Small intestine (tissue), 7 donors: ENCODE results near the gene ZC3H15. TPM values are rescaled to one million over a fixed set of nuclear protein-coding genes. Genes with fewer than 3 reads are reported as not detected.
A peak's percentile ranks its signal among the peaks of the same experiment; 100 is the strongest.

ENCODE experiments used
- DNase-seq, 2 donors: peaks; one replicate each; pipeline versions ENCODE4 v3.0.0 to v3.0.0-alpha.2; 2013
- FAIRE-seq: peaks from 2 replicates; lab custom pipeline; 2012; peaks lifted over from hg19 to GRCh38; lab: Jason Lieb, UNC
- H3K27ac ChIP-seq, 3 donors: one replicate each; pipeline ENCODE4 v1.5.1; 2013; ENCODE audit warnings: low read length in 2 of 3, mild to moderate bottlenecking in 2 of 3, control low read depth in 1 of 3, inconsistent platforms in 1 of 3, low read depth in 1 of 3, moderate library complexity in 1 of 3
- H3K27me3 ChIP-seq, 3 donors: one replicate each; pipeline ENCODE4 v1.6.1; 2013; ENCODE audit warnings: low read length in 3 of 3, inconsistent platforms in 1 of 3; ENCODE audit not compliant: control insufficient read depth in 3 of 3, insufficient read depth in 3 of 3
- H3K36me3 ChIP-seq, 3 donors: one replicate each; pipeline ENCODE4 v1.6.1; 2013; ENCODE audit warnings: low read length in 3 of 3, inconsistent platforms in 1 of 3, low read depth in 1 of 3, mild to moderate bottlenecking in 1 of 3, moderate library complexity in 1 of 3; ENCODE audit not compliant: control insufficient read depth in 3 of 3, insufficient read depth in 2 of 3
- H3K4me1 ChIP-seq, 3 donors: one replicate each; pipeline ENCODE4 v1.6.1; 2013; ENCODE audit warnings: low read length in 2 of 3, inconsistent platforms in 1 of 3, low read depth in 1 of 3, mild to moderate bottlenecking in 1 of 3, moderate library complexity in 1 of 3; ENCODE audit not compliant: control insufficient read depth in 3 of 3, insufficient read depth in 2 of 3
- H3K4me3 ChIP-seq, 3 donors: one replicate each; pipeline ENCODE4 v1.5.1; 2013; ENCODE audit warnings: low read length in 3 of 3, control low read depth in 1 of 3, inconsistent platforms in 1 of 3, low read depth in 1 of 3, mild to moderate bottlenecking in 1 of 3, moderate library complexity in 1 of 3
- H3K9me3 ChIP-seq, 2 donors: one replicate each; pipeline ENCODE4 v1.6.1; 2013; ENCODE audit warnings: low read depth in 1 of 2, low read length in 1 of 2; ENCODE audit not compliant: control insufficient read depth in 2 of 2, insufficient read depth in 1 of 2
- WGBS, 3 donors: extraction: QIAGEN DNeasy Blood & Tissue Kit; methylation state at CpG; one replicate each; pipeline ENCODE4 v1.1.7; 2013; 5-methylcytosine and 5-hydroxymethylcytosine counted together
- polyA plus RNA-seq, 4 donors: library from polyadenylated mRNA; stranded (reverse) in 3 of 4; unstranded in 1 of 4; fragments of 200-250 nt in 3 of 4; fragments of 120-200 nt in 1 of 4; gene quantifications; one replicate each; pipeline versions ENCODE4 v1.2.1 to v1.2.3, GENCODE V29; 2013
- donor health status: healthy with polysubstance abuse.
- donor health status: control.
- donor health status: control.
- donor health status: Bipolar disorder and iron deficiency.
- donor health status: healthy.

ZC3H15 gene
- polyA plus RNA-seq, 4 donors: 60.0 to 101 (median 71.6) TPM

DNA sequence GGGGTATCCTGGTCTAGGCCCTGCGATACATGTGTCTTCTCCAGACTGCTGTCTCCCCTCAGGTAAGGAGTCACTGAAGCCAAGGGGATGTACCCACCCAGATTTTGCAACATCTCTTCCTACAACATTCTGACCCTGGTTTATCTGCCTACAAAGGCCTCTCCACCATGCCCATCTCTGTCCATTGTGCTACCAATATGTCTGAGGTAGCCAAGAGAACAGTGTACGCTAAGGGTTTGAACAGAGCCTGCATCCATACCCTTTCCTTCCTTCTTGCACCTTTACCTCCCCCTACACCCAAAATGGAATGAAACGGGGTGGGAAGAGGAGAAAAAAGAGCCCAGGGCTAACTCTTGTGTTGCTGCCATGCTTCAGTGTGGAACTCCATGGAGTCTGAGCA is 11.9 kb downstream of the ZC3H15 start:
- H3K9me3 ChIP-seq: no peaks in the 10 kb centered on the region
- H3K36me3 ChIP-seq: peaks cover 3 to 23% (median 16%) of the 10 kb centered on the region in 3 donors
- H3K27me3 ChIP-seq: no peaks in the 10 kb centered on the region
- no peak overlapping the region for H3K4me3 ChIP-seq
- H3K4me1 ChIP-seq: no peaks in the 10 kb centered on the region
- 90 to 99% (median 90%) methylated on average over 3 of the region's 3 CpGs for WGBS, 3 donors
- DNase-seq: no peak
- no peak for FAIRE-seq
- H3K27ac ChIP-seq: no peak overlapping the region

- DNase-seq: no peak
- 30 to 48% (median 38%) methylated on average over 1 of the region's 1 CpG for WGBS, 3 donors
- H3K4me3 ChIP-seq: no peak overlapping the region
Observed at GRCh38 chr2:186498834-186499233, 12.8 kb downstream of the ZC3H15 start.

DNA sequence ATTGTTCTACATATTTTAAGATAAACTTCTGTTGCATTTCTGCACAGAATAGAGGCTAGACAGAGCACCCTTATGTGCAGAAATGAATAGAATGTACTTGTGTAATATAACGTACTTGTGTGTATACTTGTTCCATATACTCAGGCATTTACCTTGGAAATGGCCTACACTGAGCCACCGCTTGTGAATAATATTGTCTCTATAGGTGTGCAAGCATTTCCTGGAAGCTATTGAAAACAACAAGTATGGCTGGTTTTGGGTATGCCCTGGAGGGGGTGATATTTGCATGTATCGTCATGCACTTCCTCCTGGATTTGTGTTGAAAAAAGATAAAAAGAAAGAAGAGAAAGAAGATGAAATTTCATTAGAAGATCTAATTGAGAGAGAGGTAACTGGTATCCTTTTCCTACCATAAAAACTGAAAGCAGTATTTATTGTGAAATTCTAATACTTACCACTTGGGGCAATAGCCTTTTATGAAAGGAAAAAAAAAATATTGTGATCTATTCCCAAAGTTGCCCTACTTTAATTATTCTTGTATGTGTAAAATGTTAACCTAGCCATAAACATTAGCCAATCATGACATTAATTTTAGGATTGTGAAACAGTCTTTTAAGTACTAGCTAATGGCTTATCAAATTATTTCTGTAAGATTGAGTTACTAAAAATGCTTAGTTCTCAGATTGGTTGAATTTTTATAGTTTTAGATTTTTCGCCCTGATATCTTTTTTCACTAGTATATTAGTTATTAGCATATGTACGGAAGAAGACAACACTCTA is 18.0 kb downstream of the ZC3H15 start:
- H3K9me3 ChIP-seq: no peaks in the 10 kb centered on the region
- no peaks in the 10 kb centered on the region for H3K4me1 ChIP-seq
- no peak overlapping the region for H3K27ac ChIP-seq
- no peaks in the 10 kb centered on the region for H3K27me3 ChIP-seq
- FAIRE-seq (peak; percentile 86), DNase-seq (peak; percentile 37 to 42)
- H3K4me3 ChIP-seq: no peak overlapping the region
- peaks cover 5 to 22% (median 19%) of the 10 kb centered on the region in 3 donors for H3K36me3 ChIP-seq
- WGBS, 3 donors: 56 to 74% (median 66%) methylated on average over 5 of the region's 5 CpGs

More at GRCh38 chr2:186498834-186499233, 12.8 kb downstream of the ZC3H15 start:
- no peak overlapping the region for H3K27ac ChIP-seq
- FAIRE-seq: no peak
- no peaks in the 10 kb centered on the region for H3K9me3 ChIP-seq
- H3K36me3 ChIP-seq: peaks cover 3 to 27% (median 18%) of the 10 kb centered on the region in 3 donors
- H3K4me1 ChIP-seq: no peaks in the 10 kb centered on the region
- H3K27me3 ChIP-seq: no peaks in the 10 kb centered on the region

DNA sequence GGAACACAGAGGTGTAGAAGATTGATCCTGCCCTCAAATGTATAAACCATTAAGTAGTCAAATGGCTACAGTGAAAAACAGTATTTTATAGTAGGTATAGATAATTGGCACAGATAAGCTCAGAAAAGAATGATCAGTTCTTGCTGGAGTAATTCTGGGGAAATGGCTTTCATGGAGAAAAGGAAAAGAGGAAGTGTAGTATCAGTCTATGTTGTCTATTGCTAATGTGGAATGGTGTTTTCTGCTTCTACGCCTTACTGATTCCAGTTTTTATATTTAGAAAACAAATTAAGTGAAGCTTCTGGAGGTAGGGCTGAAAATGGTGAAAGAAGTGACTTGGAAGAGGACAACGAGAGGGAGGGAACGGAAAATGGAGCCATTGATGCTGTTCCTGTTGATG is 22.2 kb downstream of the ZC3H15 start:
- Histone ChIP-seq H3K27ac (no peak overlapping the region), H3K4me3 (no peak overlapping the region), H3K27me3 (no peaks in the 10 kb centered on the region), H3K9me3 (no peaks in the 10 kb centered on the region), H3K4me1 (no peaks in the 10 kb centered on the region), H3K36me3 (peaks cover 2 to 22% (median 10%) of the 10 kb centered on the region in 3 donors)
- WGBS, 3 donors: 94 to 99% (median 94%) methylated on average over 3 of the region's 3 CpGs
- DNase-seq (no peak), FAIRE-seq (no peak)

DNA sequence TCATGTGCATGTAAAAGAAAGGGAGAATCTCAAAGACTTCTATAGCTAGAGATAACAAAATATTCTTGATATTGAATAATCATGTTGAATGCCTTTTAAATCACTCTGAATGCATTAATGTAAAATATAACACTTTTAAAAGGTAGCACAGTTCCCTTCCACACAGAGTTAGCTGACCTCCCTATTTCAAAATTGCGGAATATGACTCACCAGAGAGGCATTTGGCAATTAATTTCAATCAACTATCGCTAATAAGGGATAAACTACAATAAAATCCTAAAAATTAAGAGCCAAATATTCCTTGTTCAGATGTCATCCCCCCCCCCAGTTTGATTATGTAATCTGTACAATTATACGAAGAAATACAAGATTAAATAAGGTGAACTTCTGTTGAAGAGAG is 29.3 kb downstream of the ZC3H15 start:
- no peak for FAIRE-seq
- Histone ChIP-seq H3K27ac (no peak overlapping the region), H3K4me3 (no peak overlapping the region), H3K36me3 (peaks cover 2 to 8% (median 7%) of the 10 kb centered on the region in 3 donors), H3K9me3 (no peaks in the 10 kb centered on the region), H3K27me3 (no peaks in the 10 kb centered on the region), H3K4me1 (no peaks in the 10 kb centered on the region)
- WGBS, 3 donors: 78 to 84% (median 83%) methylated on average over 3 of the region's 3 CpGs
- DNase-seq: no peak

- H3K27me3 ChIP-seq: no peaks in the 10 kb centered on the region
- WGBS, 3 donors: 79 to 93% (median 89%) methylated on average over 1 of the region's 1 CpG
- no peak for FAIRE-seq
Observed at GRCh38 chr2:186516396-186516795, 30.3 kb downstream of the ZC3H15 start.

GRCh38 chr2:186517090-186517489 is 31.0 kb downstream of the ZC3H15 start:
- Histone ChIP-seq H3K27me3 (no peaks in the 10 kb centered on the region), H3K4me3 (no peak overlapping the region), H3K9me3 (no peaks in the 10 kb centered on the region), H3K4me1 (no peaks in the 10 kb centered on the region), H3K27ac (no peak overlapping the region), H3K36me3 (peaks cover 5 to 19% (median 5%) of the 10 kb centered on the region in 3 donors)
- DNase-seq: no peak
- FAIRE-seq: no peak

More at GRCh38 chr2:186516396-186516795, 30.3 kb downstream of the ZC3H15 start:
- no peaks in the 10 kb centered on the region for H3K9me3 ChIP-seq
- no peak overlapping the region for H3K27ac ChIP-seq
- H3K36me3 ChIP-seq: peaks cover 5 to 15% (median 7%) of the 10 kb centered on the region in 3 donors
- no peaks in the 10 kb centered on the region for H3K4me1 ChIP-seq
- H3K4me3 ChIP-seq: no peak overlapping the region
- no peak for DNase-seq

DNA sequence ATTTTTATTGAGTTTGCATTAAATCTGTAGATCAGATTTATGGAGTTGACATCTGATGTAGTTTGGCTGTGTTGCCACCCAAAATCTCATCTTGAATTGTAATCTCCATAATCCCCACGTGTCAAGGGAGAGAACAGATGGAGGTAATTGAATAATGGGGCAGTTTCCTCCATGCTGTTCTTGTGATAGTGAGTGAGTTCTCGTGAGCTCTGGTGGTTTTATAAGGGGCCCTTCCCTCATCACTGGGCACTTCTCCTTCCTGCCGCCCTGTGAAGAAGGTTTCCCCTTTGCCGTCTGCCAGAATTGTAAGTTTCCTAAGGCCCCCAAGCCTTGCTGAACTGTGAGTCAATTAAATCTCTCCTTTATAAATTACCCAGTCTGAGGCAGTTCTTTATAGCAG is 32.2 kb downstream of the ZC3H15 start:
- no peak for FAIRE-seq
- 74 to 90% (median 88%) methylated on average over 4 of the region's 4 CpGs for WGBS, 3 donors
- H3K27me3 ChIP-seq: no peaks in the 10 kb centered on the region

More for the DNA sequence above, 32.2 kb downstream of the ZC3H15 start:
- Histone ChIP-seq H3K27ac (no peak overlapping the region), H3K4me3 (no peak overlapping the region), H3K4me1 (no peaks in the 10 kb centered on the region), H3K36me3 (peaks cover 5 to 22% (median 5%) of the 10 kb centered on the region in 3 donors), H3K9me3 (no peaks in the 10 kb centered on the region)
- DNase-seq: no peak
